ENCODE results near the gene PC. TPM values are rescaled to one million over a fixed set of nuclear protein-coding genes. Genes with fewer than 3 reads are reported as not detected.

Gene PC
- total and polyA plus RNA-seq, 9 of the 15 experiments (the other 6 are each of a cell fraction or from before 2014, with no cell fraction given): 0.94 to 38.0 (median 8.7) TPM

DNA sequence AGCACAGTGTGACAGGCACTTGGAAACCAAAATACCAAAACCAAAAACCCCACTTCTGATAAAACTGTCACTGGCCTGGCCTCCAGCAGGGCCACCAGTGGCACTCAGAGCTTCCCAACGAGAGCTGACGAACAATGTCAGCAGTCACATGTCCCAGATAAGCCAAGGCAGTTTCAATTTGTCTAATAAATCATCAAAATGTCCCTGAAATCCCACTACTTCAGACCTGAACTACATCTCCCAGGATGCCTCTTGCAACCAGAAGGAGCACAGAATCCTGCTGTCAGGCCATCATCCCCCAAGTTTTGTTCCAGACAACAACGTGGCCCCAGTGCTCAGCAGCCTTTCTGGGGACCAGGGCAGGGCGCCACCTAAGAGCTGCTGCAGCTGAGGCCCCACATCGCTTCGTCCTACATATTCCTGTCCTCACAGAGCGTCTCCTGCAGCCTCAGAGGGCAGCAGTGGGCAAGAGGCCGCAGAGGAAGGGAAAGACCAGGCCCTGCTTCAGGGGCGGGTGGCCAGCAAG lies 76.2 kb downstream of the PC start (continued):
- TF ChIP-seq, protein P1, sequence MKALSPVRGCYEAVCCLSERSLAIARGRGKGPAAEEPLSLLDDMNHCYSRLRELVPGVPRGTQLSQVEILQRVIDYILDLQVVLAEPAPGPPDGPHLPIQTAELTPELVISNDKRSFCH (CRISPR knock-in tag; IDR thresholded peaks at IDR 0.05): no peak
- TF ChIP-seq, protein P1 (tag; IDR thresholded peaks at IDR 0.05): no peak
- TF ChIP-seq MAZ (CRISPR knock-in tag; conservative IDR thresholded peaks at IDR 0.05 in 1 of 2, IDR thresholded peaks at IDR 0.05 in 1 of 2) (no peak), ZNF143 (CRISPR knock-in tag; IDR thresholded peaks at IDR 0.05) (peak; percentile 73; the same call in 1 of the 2 replicates), NELFE (IDR thresholded peaks at IDR 0.05; ENCODE audit: insufficient read depth, insufficient read length) (no peak), WHSC1 (IDR thresholded peaks at IDR 0.05; ENCODE audit: low read length) (no peak), ZNF445 (CRISPR knock-in tag; IDR thresholded peaks at IDR 0.05; ENCODE audit: low read depth) (no peak), STAT5B (CRISPR knock-in tag; IDR thresholded peaks at IDR 0.05) (no peak), HCFC1 (IDR thresholded peaks at IDR 0.05; ENCODE audit: low read depth, low read length) (peak; percentile 72), MCM2 (IDR thresholded peaks at IDR 0.05; ENCODE audit: low read depth) (no peak), TCFL5 (CRISPR knock-in tag; conservative IDR thresholded peaks at IDR 0.05) (no peak), SAP30 (IDR thresholded peaks at IDR 0.05; ENCODE audit: borderline replicate concordance, insufficient read depth, low read depth, low read length, poor library complexity, severe bottlenecking) (no peak), POLR2B (IDR thresholded peaks at IDR 0.05; ENCODE audit: low read depth, partially characterized antibody) (no peak), ZNF253 (CRISPR knock-in tag; conservative IDR thresholded peaks at IDR 0.05) (no peak)
- TF ChIP-seq, protein P2, sequence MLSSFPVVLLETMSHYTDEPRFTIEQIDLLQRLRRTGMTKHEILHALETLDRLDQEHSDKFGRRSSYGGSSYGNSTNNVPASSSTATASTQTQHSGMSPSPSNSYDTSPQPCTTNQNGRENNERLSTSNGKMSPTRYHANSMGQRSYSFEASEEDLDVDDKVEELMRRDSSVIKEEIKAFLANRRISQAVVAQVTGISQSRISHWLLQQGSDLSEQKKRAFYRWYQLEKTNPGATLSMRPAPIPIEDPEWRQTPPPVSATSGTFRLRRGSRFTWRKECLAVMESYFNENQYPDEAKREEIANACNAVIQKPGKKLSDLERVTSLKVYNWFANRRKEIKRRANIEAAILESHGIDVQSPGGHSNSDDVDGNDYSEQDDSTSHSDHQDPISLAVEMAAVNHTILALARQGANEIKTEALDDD (IDR thresholded peaks at IDR 0.05): no peak
- TF ChIP-seq, protein P3, sequence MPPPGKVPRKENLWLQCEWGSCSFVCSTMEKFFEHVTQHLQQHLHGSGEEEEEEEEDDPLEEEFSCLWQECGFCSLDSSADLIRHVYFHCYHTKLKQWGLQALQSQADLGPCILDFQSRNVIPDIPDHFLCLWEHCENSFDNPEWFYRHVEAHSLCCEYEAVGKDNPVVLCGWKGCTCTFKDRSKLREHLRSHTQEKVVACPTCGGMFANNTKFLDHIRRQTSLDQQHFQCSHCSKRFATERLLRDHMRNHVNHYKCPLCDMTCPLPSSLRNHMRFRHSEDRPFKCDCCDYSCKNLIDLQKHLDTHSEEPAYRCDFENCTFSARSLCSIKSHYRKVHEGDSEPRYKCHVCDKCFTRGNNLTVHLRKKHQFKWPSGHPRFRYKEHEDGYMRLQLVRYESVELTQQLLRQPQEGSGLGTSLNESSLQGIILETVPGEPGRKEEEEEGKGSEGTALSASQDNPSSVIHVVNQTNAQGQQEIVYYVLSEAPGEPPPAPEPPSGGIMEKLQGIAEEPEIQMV (tag; conservative IDR thresholded peaks at IDR 0.05; ENCODE audit: low read depth): no peak
- TF ChIP-seq, protein P4, sequence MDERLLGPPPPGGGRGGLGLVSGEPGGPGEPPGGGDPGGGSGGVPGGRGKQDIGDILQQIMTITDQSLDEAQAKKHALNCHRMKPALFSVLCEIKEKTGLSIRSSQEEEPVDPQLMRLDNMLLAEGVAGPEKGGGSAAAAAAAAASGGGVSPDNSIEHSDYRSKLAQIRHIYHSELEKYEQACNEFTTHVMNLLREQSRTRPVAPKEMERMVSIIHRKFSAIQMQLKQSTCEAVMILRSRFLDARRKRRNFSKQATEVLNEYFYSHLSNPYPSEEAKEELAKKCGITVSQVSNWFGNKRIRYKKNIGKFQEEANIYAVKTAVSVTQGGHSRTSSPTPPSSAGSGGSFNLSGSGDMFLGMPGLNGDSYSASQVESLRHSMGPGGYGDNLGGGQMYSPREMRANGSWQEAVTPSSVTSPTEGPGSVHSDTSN (CRISPR knock-in tag; IDR thresholded peaks at IDR 0.05; ENCODE audit: low read depth): no peak
- TF ChIP-seq, protein P4 (tag; conservative IDR thresholded peaks at IDR 0.05; ENCODE audit: low read depth): peak; percentile 93
- TF ChIP-seq, protein P5, sequence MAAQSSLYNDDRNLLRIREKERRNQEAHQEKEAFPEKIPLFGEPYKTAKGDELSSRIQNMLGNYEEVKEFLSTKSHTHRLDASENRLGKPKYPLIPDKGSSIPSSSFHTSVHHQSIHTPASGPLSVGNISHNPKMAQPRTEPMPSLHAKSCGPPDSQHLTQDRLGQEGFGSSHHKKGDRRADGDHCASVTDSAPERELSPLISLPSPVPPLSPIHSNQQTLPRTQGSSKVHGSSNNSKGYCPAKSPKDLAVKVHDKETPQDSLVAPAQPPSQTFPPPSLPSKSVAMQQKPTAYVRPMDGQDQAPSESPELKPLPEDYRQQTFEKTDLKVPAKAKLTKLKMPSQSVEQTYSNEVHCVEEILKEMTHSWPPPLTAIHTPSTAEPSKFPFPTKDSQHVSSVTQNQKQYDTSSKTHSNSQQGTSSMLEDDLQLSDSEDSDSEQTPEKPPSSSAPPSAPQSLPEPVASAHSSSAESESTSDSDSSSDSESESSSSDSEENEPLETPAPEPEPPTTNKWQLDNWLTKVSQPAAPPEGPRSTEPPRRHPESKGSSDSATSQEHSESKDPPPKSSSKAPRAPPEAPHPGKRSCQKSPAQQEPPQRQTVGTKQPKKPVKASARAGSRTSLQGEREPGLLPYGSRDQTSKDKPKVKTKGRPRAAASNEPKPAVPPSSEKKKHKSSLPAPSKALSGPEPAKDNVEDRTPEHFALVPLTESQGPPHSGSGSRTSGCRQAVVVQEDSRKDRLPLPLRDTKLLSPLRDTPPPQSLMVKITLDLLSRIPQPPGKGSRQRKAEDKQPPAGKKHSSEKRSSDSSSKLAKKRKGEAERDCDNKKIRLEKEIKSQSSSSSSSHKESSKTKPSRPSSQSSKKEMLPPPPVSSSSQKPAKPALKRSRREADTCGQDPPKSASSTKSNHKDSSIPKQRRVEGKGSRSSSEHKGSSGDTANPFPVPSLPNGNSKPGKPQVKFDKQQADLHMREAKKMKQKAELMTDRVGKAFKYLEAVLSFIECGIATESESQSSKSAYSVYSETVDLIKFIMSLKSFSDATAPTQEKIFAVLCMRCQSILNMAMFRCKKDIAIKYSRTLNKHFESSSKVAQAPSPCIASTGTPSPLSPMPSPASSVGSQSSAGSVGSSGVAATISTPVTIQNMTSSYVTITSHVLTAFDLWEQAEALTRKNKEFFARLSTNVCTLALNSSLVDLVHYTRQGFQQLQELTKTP (IDR thresholded peaks at IDR 0.05; ENCODE audit: low read depth in 1 of 2, partially characterized antibody in 2 of 2): no peak
